ENCODE results near the gene HABP2. TPM values are rescaled to one million over a fixed set of nuclear protein-coding genes. Genes with fewer than 3 reads are reported as not detected.

The HABP2 gene
- total and polyA plus RNA-seq, 2 of the 4 experiments (the other 2 are of a cell fraction), result not detected

DNA sequence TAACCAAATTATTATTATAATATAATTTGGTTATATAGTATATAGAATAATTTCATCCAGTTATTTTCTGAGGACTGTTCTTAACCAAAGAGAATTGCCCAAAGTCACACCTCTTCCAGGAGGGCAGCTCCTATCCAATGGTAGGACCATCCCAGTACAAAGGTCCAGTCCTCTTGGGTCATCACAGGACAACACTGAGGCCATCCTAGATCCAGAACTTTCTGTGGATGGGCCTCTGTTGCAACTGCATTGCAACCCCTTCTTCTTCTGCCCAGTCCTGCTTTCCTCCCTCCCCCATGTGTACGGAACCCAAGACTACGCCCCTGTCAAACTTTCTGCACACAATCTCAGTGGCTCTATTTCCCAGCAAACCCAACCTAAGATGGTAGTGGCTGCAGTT is 5.4 kb upstream of the HABP2 start:
- dilution Hi-C loops (cut with HindIII; ENCODE audit: low sequenced_read_pairs, unreplicated experiment), result no loop called here
- Histone ChIP-seq H4K8ac (ENCODE audit: low read depth in 2 of 2, low read length in 2 of 2) (no peak overlapping the region), H3K27ac (ENCODE audit: insufficient read depth, low read length) (no peak overlapping the region), H2AK9ac (replicated peaks; ENCODE audit: low read depth, low read length, poor library complexity) (no peak overlapping the region), H4K91ac (ENCODE audit: insufficient read depth, low read depth, low read length) (no peak overlapping the region), H4K5ac (ENCODE audit: low read depth, low read length) (no peak overlapping the region), H2BK20ac (ENCODE audit: low read depth, low read length) (no peak overlapping the region), H3K4me2 (ENCODE audit: low read depth, low read length) (no peak overlapping the region), H2BK5ac (ENCODE audit: low read depth, low read length, poor library complexity, severe bottlenecking) (no peak overlapping the region), H3K4ac (ENCODE audit: low read depth, low read length) (no peak overlapping the region), H3K36me3 (ENCODE audit: control insufficient read depth, insufficient read depth, low read length) (no peaks in the 10 kb centered on the region), H3K14ac (replicated peaks; ENCODE audit: low read depth, low read length) (no peak overlapping the region), H3K56ac (ENCODE audit: extremely low read depth, insufficient read depth, low read length) (no peak overlapping the region), H3K18ac (ENCODE audit: low read depth, low read length) (no peak overlapping the region), H3K9me3 (ENCODE audit: control insufficient read depth, insufficient read depth, low read length) (no peaks in the 10 kb centered on the region), H3K23ac (ENCODE audit: low read depth, low read length) (no peak overlapping the region), H2AK5ac (ENCODE audit: low read depth, low read length) (no peak overlapping the region), H2AFZ (replicated peaks; ENCODE audit: low read length, poor library complexity) (peak overlapping the region; percentile 28), H2BK120ac (ENCODE audit: low read depth, low read length) (no peak overlapping the region), H3K4me3 (ENCODE audit: insufficient read depth, low read depth, low read length) (no peak overlapping the region), H2BK15ac (ENCODE audit: low read depth, low read length) (no peak overlapping the region), H4K20me1 (ENCODE audit: insufficient read depth, low read length) (no peaks in the 10 kb centered on the region), H3K9me1 (ENCODE audit: insufficient read depth, low read length) (no peaks in the 10 kb centered on the region), H3K79me1 (ENCODE audit: low read depth in 1 of 2, low read length in 2 of 2) (no peaks in the 10 kb centered on the region), H3K9ac (ENCODE audit: low read depth, low read length) (no peak overlapping the region), H3K27me3 (ENCODE audit: control insufficient read depth, insufficient read depth, low read length) (no peaks in the 10 kb centered on the region), H3K4me1 (ENCODE audit: control insufficient read depth, insufficient read depth, low read length) (no peaks in the 10 kb centered on the region)
- no CpG with 5 or more reads among the region's 2 CpGs for WGBS, 2 experiments (ENCODE audit: extremely low coverage in 2 of 2, insufficient read length in 1 of 2)
- BruUV-seq (replicated peaks), result no TSS peak
- POLR2A ChIA-PET (ENCODE audit: unreplicated experiment), result no interaction called here
- CTCF ChIA-PET, result no interaction called here
- in situ Hi-C loops (cut with MboI; ENCODE audit: low sequenced_read_pairs), result no loop called here
- intact Hi-C loops (cut with micrococcal nuclease), result no loop called here
- TF ChIP-seq POLR2A (IDR thresholded peaks at IDR 0.05; ENCODE audit: low read depth, low read length) (no peak), RCOR1 (IDR thresholded peaks at IDR 0.05; ENCODE audit: insufficient replicate concordance, low read length) (no peak), ELK1 (IDR thresholded peaks at IDR 0.05; ENCODE audit: borderline replicate concordance, low read depth, low read length) (no peak), NFE2L2 (IDR thresholded peaks at IDR 0.05; ENCODE audit: low read depth, low read length) (no peak), SMC3 (IDR thresholded peaks at IDR 0.05; ENCODE audit: low read depth, low read length) (no peak), MAZ (IDR thresholded peaks at IDR 0.05; ENCODE audit: borderline replicate concordance, low read depth, low read length) (no peak), CHD1 (IDR thresholded peaks at IDR 0.05; ENCODE audit: low read depth, low read length) (no peak), FOS (IDR thresholded peaks at IDR 0.05; ENCODE audit: low read depth, low read length) (no peak), CEBPB (IDR thresholded peaks at IDR 0.05; ENCODE audit: low read depth, low read length) (no peak), MXI1 (IDR thresholded peaks at IDR 0.05; ENCODE audit: borderline replicate concordance, low read depth, low read length) (no peak), RAD21 (IDR thresholded peaks at IDR 0.05; ENCODE audit: low read length) (no peak), USF2 (IDR thresholded peaks at IDR 0.05; ENCODE audit: low read depth, low read length) (no peak), BHLHE40 (IDR thresholded peaks at IDR 0.05; ENCODE audit: low read depth, low read length) (no peak), RFX5 (IDR thresholded peaks at IDR 0.05; ENCODE audit: low read depth, low read length) (no peak), MAFK (IDR thresholded peaks at IDR 0.05; ENCODE audit: low read depth, low read length) (no peak)
- TF ChIP-seq, protein P1, sequence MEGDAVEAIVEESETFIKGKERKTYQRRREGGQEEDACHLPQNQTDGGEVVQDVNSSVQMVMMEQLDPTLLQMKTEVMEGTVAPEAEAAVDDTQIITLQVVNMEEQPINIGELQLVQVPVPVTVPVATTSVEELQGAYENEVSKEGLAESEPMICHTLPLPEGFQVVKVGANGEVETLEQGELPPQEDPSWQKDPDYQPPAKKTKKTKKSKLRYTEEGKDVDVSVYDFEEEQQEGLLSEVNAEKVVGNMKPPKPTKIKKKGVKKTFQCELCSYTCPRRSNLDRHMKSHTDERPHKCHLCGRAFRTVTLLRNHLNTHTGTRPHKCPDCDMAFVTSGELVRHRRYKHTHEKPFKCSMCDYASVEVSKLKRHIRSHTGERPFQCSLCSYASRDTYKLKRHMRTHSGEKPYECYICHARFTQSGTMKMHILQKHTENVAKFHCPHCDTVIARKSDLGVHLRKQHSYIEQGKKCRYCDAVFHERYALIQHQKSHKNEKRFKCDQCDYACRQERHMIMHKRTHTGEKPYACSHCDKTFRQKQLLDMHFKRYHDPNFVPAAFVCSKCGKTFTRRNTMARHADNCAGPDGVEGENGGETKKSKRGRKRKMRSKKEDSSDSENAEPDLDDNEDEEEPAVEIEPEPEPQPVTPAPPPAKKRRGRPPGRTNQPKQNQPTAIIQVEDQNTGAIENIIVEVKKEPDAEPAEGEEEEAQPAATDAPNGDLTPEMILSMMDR (conservative IDR thresholded peaks at IDR 0.05; ENCODE audit: low read depth, low read length), result no peak
- ATAC-seq (ENCODE audit: low read depth) (no peak), DNase-seq (no peak)

Data from IMR-90 (cell line).